H9 (cell line): Measurements from ENCODE around the gene MOB3B. TPM values are rescaled to one million over a fixed set of nuclear protein-coding genes. Genes with fewer than 3 reads are reported as not detected.

Source experiments
- DNase-seq: peaks from one replicate; pipeline ENCODE4 v3.0.0-alpha.2; 2017
- H2AFZ ChIP-seq: one replicate; pipeline ENCODE4 v1.6.1; 2013; ENCODE audit warnings: mild to moderate bottlenecking, low read length, control low read depth, moderate library complexity
- H2AK5ac ChIP-seq: 2 replicates; pipeline ENCODE4 v1.6.1; 2013; ENCODE audit warnings: low read length, control low read depth, mixed read lengths; ENCODE audit not compliant: insufficient read length
- H2BK120ac ChIP-seq: one replicate; pipeline ENCODE4 v1.6.1; 2013; ENCODE audit warnings: low read depth, mild to moderate bottlenecking, low read length, control low read depth, inconsistent platforms; ENCODE audit not compliant: poor library complexity, severe bottlenecking
- H2BK12ac ChIP-seq: 2 replicates; pipeline ENCODE4 v1.6.1; 2013; ENCODE audit warnings: low read length, control low read depth, mixed read lengths, low read depth; ENCODE audit not compliant: insufficient read length
- H2BK15ac ChIP-seq: 2 replicates; pipeline ENCODE4 v1.6.1; 2013; ENCODE audit warnings: low read depth, low read length, control low read depth
- H2BK20ac ChIP-seq: one replicate; pipeline ENCODE4 v1.6.1; 2013; ENCODE audit warnings: low read depth, mild to moderate bottlenecking, low read length, control low read depth, inconsistent platforms; ENCODE audit not compliant: poor library complexity, severe bottlenecking
- H2BK5ac ChIP-seq: 2 replicates; pipeline ENCODE4 v1.6.1; 2013; ENCODE audit warnings: low read length, control low read depth, mixed read lengths; ENCODE audit not compliant: insufficient read length
- H3K14ac ChIP-seq: 2 replicates; pipeline ENCODE4 v1.6.1; 2013; ENCODE audit warnings: low read length, control low read depth; ENCODE audit not compliant: insufficient read depth
- H3K18ac ChIP-seq: 2 replicates; pipeline ENCODE4 v1.6.1; 2013; ENCODE audit warnings: low read depth, mild to moderate bottlenecking, mixed read lengths, low read length, control low read depth; ENCODE audit not compliant: insufficient read length
- H3K23ac ChIP-seq: 2 replicates; pipeline ENCODE4 v1.6.1; 2013; ENCODE audit warnings: low read length, control low read depth, mixed read lengths, low read depth; ENCODE audit not compliant: insufficient read length
- H3K23me2 ChIP-seq: 2 replicates; pipeline ENCODE4 v1.6.1; 2013; ENCODE audit warnings: low read depth, mild to moderate bottlenecking, mixed read lengths, low read length, control low read depth; ENCODE audit not compliant: insufficient read length, poor library complexity, severe bottlenecking
- H3K27ac ChIP-seq: 2 replicates; pipeline ENCODE4 v1.5.1; 2013; ENCODE audit warnings: low read length, control low read depth, mixed read lengths, low read depth; ENCODE audit not compliant: insufficient read length
- H3K27me3 ChIP-seq: 2 replicates; pipeline ENCODE4 v1.6.1; 2013; ENCODE audit warnings: low read length, control low read depth, inconsistent platforms; ENCODE audit not compliant: insufficient read depth
- H3K4ac ChIP-seq: 2 replicates; pipeline ENCODE4 v1.6.1; 2013; ENCODE audit warnings: low read depth, mild to moderate bottlenecking, control low read depth, inconsistent platforms, low read length, moderate library complexity
- H3K4me1 ChIP-seq: 2 replicates; pipeline ENCODE4 v1.6.1; 2013; ENCODE audit warnings: low read length, control low read depth, inconsistent platforms; ENCODE audit not compliant: insufficient read depth
- H3K4me2 ChIP-seq: 2 replicates; pipeline ENCODE4 v1.6.1; 2013; ENCODE audit warnings: low read length, control low read depth, mixed read lengths; ENCODE audit not compliant: insufficient read length, insufficient read depth
- H3K56ac ChIP-seq: 2 replicates; pipeline ENCODE4 v1.6.1; 2013; ENCODE audit warnings: low read depth, mild to moderate bottlenecking, mixed read lengths, low read length, control low read depth; ENCODE audit not compliant: insufficient read length
- H3K79me1 ChIP-seq: 2 replicates; pipeline ENCODE4 v1.6.1; 2013; ENCODE audit warnings: low read depth, mild to moderate bottlenecking, moderate library complexity, low read length, control low read depth, inconsistent platforms; ENCODE audit not compliant: insufficient read depth, poor library complexity, severe bottlenecking
- H3K79me2 ChIP-seq: 2 replicates; pipeline ENCODE4 v1.6.1; 2013; ENCODE audit warnings: low read length, control low read depth, inconsistent platforms; ENCODE audit not compliant: insufficient read depth
- H3K9ac ChIP-seq: 2 replicates; pipeline ENCODE4 v1.6.1; 2013; ENCODE audit warnings: low read length, control low read depth, mixed read lengths; ENCODE audit not compliant: insufficient read length; ENCODE audit errors: extremely low read depth
- H3K9me3 ChIP-seq: one replicate; pipeline ENCODE4 v1.6.1; 2013; ENCODE audit warnings: low read depth, low read length, inconsistent platforms; ENCODE audit not compliant: control insufficient read depth
- H3T11ph ChIP-seq: one replicate; pipeline ENCODE4 v1.6.1; 2013; ENCODE audit warnings: mild to moderate bottlenecking, low read length, control low read depth, inconsistent platforms
- H4K20me1 ChIP-seq: one replicate; pipeline ENCODE4 v1.6.1; 2013; ENCODE audit not compliant: control insufficient read depth, insufficient read length, insufficient read depth
- H4K5ac ChIP-seq: 2 replicates; pipeline ENCODE4 v1.6.1; 2013; ENCODE audit warnings: low read depth, mild to moderate bottlenecking, mixed read lengths, low read length, control low read depth; ENCODE audit not compliant: insufficient read length
- H4K8ac ChIP-seq: replicated peaks from 2 replicates; pipeline ENCODE4 v1.6.1; 2013; ENCODE audit warnings: low read length, control low read depth, mixed read lengths, low read depth; ENCODE audit not compliant: insufficient read length
- H4K91ac ChIP-seq: 2 replicates; pipeline ENCODE4 v1.6.1; 2013; ENCODE audit warnings: low read depth, mild to moderate bottlenecking, moderate library complexity, mixed read lengths, low read length, control low read depth; ENCODE audit not compliant: insufficient read length
- H3K27ac Mint-ChIP-seq, 3 experiments: 2 replicates in 2 of 3; 3 replicates in 1 of 3; pipeline ENCODE4 v1.8.0; 2020 to 2021; ENCODE audit warnings: mixed read lengths in 3 of 3, mild to moderate bottlenecking in 1 of 3, moderate library complexity in 1 of 3
- H3K27me3 Mint-ChIP-seq: 2 replicates; pipeline ENCODE4 v1.8.0; 2021; ENCODE audit warnings: low read depth, mild to moderate bottlenecking, moderate library complexity, mixed read lengths
- H3K36me3 Mint-ChIP-seq, 3 experiments: 2 replicates in 2 of 3; 3 replicates in 1 of 3; pipeline ENCODE4 v1.8.0; 2020 to 2021; ENCODE audit warnings: low read depth in 3 of 3, mixed read lengths in 3 of 3; ENCODE audit not compliant: insufficient read depth in 1 of 3
- H3K4me1 Mint-ChIP-seq, 2 experiments: 2 replicates each; pipeline ENCODE4 v1.8.0; 2020; ENCODE audit warnings: mixed read lengths in 2 of 2
- H3K4me3 Mint-ChIP-seq, 2 experiments: 2 replicates in 1 of 2; 3 replicates in 1 of 2; pipeline ENCODE4 v1.8.0; 2020 to 2021; ENCODE audit warnings: mild to moderate bottlenecking in 2 of 2, mixed read lengths in 2 of 2, moderate library complexity in 1 of 2
- H3K9me3 Mint-ChIP-seq, 2 experiments: 2 replicates in 1 of 2; 3 replicates in 1 of 2; pipeline ENCODE4 v1.8.0; 2020; ENCODE audit warnings: mild to moderate bottlenecking in 2 of 2, mixed read lengths in 2 of 2, moderate library complexity in 1 of 2
- CTCF ChIP-seq: fragments of 200-600 bp; sonication (generic); conservative IDR thresholded peaks from 3 replicates; pipeline ENCODE4 v1.8.0; 2021; ENCODE audit warnings: antibody characterized with exemption, mild to moderate bottlenecking
- WGBS: extraction: QIAGEN DNeasy Blood & Tissue Kit; methylation state at CpG from one replicate; pipeline ENCODE4 v1.1.7; 2013; ENCODE audit warnings: missing lambda C conversion rate, low lambda C conversion rate, mixed read lengths; ENCODE audit not compliant: insufficient read length; ENCODE audit errors: extremely low coverage; 5-methylcytosine and 5-hydroxymethylcytosine counted together
- total RNA-seq: library from RNA; stranded (reverse); gene quantifications from 2 replicates; pipeline ENCODE4 v1.2.1, GENCODE V29; 2021

Gene MOB3B
- total RNA-seq, 1 experiment from 2014 or later: 9.8 TPM

GRCh38 chr9:27362447-27363210, 167.0 kb downstream of the MOB3B start:
- no peak overlapping the region for H2AFZ ChIP-seq

More at GRCh38 chr9:27362447-27363210, 167.0 kb downstream of the MOB3B start:
- no peak overlapping the region for H3K27ac ChIP-seq
- no peaks in the 10 kb centered on the region for H3K27me3 ChIP-seq
- H3T11ph ChIP-seq: no peak overlapping the region
- no peak overlapping the region for H3K4me3 Mint-ChIP-seq
- H4K20me1 ChIP-seq: no peaks in the 10 kb centered on the region
- no peak overlapping the region for H3K23ac ChIP-seq
- no peak overlapping the region for H2BK120ac ChIP-seq
- peak overlapping the region in 2 of 3 experiments; percentile 79 to 82; a peak in 4 of 7 replicates for H3K27ac Mint-ChIP-seq
- no peak overlapping the region for H3K56ac ChIP-seq
- H3K4me1 Mint-ChIP-seq: peaks cover 36% of the 10 kb centered on the region in 2 experiments
- no peak overlapping the region for H4K8ac ChIP-seq
- no peaks in the 10 kb centered on the region for H3K9me3 ChIP-seq
- no peak overlapping the region for H3K14ac ChIP-seq
- no peak overlapping the region for H2AK5ac ChIP-seq
- H3K23me2 ChIP-seq: no peaks in the 10 kb centered on the region
- no peak overlapping the region for H2BK20ac ChIP-seq
- H3K36me3 Mint-ChIP-seq: peaks cover 3 to 7% (median 6%) of the 10 kb centered on the region in 3 experiments; a peak in 5 of 7 replicates
- no CpG with 5 or more reads among the region's 5 CpGs for WGBS
- DNase-seq: no peak
- H3K4ac ChIP-seq: no peak overlapping the region
- no peaks in the 10 kb centered on the region for H3K9me3 Mint-ChIP-seq
- H3K79me1 ChIP-seq: no peaks in the 10 kb centered on the region
- H3K4me2 ChIP-seq: no peak overlapping the region
- TF ChIP-seq CTCF: no peak
- H4K5ac ChIP-seq: no peak overlapping the region
- H2BK5ac ChIP-seq: no peak overlapping the region
- peaks cover 14% of the 10 kb centered on the region; the same call in 1 of the 2 replicates for H3K4me1 ChIP-seq
- no peak overlapping the region for H3K9ac ChIP-seq
- H3K27me3 Mint-ChIP-seq: no peaks in the 10 kb centered on the region
- H2BK15ac ChIP-seq: no peak overlapping the region
- no peak overlapping the region for H2BK12ac ChIP-seq
- no peak overlapping the region for H3K18ac ChIP-seq
- no peaks in the 10 kb centered on the region for H3K79me2 ChIP-seq
- no peak overlapping the region for H4K91ac ChIP-seq
